Measurements from ENCODE around the gene ETF1. TPM values are rescaled to one million over a fixed set of nuclear protein-coding genes. Genes with fewer than 3 reads are reported as not detected.
"Not testable (repeated sequence)": the region's sequence is repeated elsewhere in the genome, so short reads cannot be mapped to it uniquely, and the experiment has no call there.

Gene ETF1
- polyA plus RNA-seq, 3 donors, result 25.5 to 108 (median 96.0) TPM

DNA sequence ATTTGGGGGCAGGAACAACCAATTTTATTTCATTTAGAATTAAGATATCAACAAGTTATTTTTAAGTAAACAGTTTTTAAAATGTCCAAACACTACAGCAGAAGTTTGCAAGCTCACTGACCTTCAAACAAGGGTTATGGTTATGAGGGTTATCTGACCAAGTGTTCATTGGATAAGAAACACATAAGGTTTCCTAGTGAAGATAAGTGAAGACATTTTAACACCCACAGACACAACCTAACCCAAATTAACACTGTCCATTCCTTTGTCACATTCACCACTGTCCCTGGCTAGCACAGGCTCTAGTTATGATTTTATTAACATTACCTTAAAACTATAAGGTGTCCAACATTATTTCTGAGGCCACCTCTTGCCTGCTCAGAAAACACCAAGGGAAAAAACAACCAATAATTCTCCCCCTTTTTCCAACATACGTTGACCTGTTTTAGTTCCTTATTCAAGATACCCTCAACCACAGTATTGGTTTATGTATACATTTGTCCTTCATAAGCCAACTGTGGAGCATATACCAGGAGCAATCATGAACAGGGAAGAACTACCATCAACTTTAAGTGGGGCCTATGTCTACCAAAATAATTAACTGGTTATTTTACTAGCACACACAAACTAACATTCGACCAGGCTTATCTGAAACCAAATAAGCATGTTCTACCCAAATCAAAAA is 4.0 kb downstream of the ETF1 start:
- WGBS, 3 donors, result 45 to 58% (median 53%) methylated on average over 2 of the region's 2 CpGs
- no peak overlapping the region for H3K27ac ChIP-seq (ENCODE audit: low read depth, low read length)

- WGBS, 3 donors, result 46 to 77% (median 58%) methylated on average over 4 of the region's 4 CpGs
- H3K27ac ChIP-seq (ENCODE audit: low read depth, low read length), result no peak overlapping the region
These were observed 6.2 kb downstream of the ETF1 start for GRCh38 chr5:138536665-138537315.

DNA sequence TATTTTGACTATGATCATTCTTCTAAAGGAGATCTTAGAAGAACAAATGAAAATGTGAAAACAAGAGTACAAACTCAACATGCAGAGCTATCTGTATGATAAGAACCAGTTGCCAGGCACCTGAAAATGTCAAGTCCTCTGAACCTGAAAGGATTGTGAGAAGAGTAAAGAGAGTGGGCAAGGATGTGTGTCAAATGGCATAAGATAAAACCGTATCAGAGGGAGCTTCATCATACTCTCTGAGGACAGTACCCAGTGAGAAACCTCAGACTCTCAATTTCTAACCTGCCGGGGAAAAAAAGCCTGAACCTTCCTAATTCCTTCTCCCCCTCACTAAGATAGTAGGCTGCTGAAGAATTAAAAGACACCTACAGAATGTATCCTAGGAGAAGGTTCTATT is 6.8 kb downstream of the ETF1 start:
- no peak overlapping the region for H3K27ac ChIP-seq (ENCODE audit: low read depth, low read length)

DNA sequence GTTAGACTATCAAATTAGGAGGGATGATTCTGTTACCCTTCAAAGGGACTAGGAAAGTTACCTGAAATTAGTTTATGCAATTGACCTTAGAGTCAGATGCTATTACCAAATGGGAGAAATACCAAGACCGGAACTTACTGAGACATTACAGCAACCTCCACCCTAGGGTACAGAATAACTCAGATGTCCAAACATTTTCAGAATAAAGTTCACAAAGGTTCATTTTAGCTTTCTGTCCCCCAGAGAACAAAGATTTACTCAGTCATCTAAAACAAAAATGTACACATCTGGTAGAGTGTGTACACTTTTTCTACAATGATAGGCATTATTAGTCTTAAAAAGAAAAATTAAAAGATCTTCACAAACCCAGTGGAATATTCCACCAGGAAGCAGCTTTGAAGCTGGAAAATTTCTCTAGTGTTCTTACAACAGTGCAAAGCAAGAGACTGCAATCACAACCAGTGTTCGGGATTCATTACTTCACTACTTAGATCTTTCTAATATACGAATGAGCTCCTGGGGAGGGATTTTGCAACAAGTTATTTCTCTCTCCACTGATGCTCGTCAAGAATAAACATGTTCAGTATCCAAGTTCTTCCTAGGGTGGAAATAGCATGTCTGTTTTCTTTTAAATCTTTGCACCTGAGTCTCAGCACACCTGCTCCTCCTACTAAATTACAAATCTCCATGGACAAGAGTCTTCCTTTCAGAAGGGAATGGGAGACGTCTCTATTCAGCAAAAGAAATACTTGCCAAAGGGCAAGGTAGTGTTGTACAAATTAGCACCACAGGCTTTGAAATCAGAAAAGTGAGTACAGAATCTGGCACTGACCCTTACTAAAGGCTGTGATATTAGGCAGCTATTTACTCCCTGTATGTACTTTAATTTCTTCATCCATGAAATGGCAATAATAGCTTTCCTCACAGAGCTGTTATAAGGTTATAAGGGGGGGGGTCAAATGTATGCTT is 8.8 kb downstream of the ETF1 start:
- H3K27ac ChIP-seq (ENCODE audit: low read depth, low read length), result no peak overlapping the region
- WGBS, 3 donors, result 58 to 79% (median 66%) methylated on average over 5 of the region's 5 CpGs

More for the DNA sequence above, 6.8 kb downstream of the ETF1 start:
- WGBS, 3 donors, result 41 to 84% (median 77%) methylated on average over 2 of the region's 2 CpGs

DNA sequence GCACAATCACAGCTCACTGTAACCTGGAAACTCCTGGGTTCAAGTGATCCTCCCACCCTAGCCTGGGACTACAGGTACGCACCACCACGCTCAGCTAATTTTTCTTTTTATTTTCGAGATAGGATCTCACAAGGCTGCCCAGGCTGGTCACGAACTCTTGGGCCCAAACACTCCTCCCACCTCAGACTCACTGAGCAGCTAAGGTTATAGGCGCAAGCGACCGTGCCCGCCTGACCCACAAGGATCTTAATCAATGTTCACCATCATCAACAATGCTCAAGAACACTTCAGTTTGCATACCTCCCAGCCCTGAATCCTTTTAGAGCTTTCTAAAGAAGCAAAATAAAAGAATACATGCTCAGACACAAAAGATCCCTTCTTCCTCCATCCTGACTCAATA is 13.2 kb downstream of the ETF1 start:
- 95 to 96% (median 95%) methylated on average over 8 of the region's 8 CpGs for WGBS, 3 donors
- no peak overlapping the region for H3K27ac ChIP-seq (ENCODE audit: low read depth, low read length)

DNA sequence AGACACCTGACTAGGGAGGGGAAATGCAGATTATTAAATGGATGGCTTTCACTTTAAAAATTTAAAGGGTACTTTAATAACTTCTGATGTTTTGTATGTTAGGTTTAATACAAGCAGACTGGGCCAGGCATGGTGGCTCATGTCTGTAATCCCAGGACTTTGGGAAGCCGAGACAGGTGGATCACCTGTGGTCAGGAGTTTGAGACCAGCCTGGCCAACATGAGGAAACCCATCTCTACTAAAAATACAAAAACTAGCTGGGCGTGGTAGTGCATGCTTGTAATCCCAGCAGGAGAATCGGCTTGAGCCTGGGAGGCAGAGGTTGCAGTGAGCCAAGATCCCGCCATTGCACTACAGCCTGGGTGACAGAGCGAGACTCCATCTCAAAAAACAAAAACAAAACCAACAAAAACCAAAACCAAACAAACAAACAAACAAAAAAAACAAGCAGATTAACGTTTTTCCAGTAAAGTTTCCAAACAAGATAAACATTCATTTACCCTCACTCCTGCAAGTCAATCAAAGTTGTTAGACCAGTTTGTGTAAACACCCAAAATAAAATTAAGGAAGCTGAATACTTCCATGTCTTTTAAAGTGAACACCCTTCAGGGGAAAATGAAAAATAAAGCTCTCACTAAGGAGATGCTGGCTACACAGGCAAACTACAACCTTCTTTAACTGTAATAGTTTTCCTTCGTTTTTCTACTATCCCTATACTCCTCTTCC is 14.1 kb downstream of the ETF1 start:
- H3K27ac ChIP-seq (ENCODE audit: low read depth, low read length), result no peak overlapping the region
- WGBS, 3 donors, result 67 to 81% (median 81%) methylated on average over 7 of the region's 7 CpGs

- 46 to 76% (median 64%) methylated on average over 1 of the region's 1 CpG for WGBS, 3 donors
These were observed 14.8 kb downstream of the ETF1 start for GRCh38 chr5:138528208-138528607.

DNA sequence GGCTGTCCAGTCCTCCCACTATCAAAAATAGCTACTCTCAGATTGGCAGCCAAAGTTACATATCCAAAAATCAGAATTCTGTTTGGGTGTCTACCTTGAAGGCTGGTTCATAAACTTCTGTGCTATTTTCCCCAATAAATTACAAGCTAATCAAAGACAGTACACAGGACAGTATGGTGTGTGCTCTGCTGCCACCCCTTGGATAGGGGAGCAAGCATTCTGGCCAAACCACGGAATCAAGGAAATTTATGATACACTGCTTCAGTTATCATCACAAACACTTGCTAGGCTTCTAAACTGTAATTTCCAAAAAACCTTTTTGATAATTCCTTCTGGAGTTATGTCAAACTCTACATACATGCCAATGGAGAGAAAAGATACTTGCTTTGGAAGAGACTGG is 15.9 kb downstream of the ETF1 start:
- WGBS, 3 donors, result 50 to 59% (median 50%) methylated on average over 1 of the region's 1 CpG

More at GRCh38 chr5:138528208-138528607, 14.8 kb downstream of the ETF1 start:
- H3K27ac ChIP-seq (ENCODE audit: low read depth, low read length), result no peak overlapping the region

GRCh38 chr5:138523406-138523805 is 19.6 kb downstream of the ETF1 start:
- no peak overlapping the region for H3K27ac ChIP-seq (ENCODE audit: low read depth, low read length)
- WGBS, 3 donors, result 94 to 95% (median 95%) methylated on average over 5 of the region's 5 CpGs

More for the DNA sequence above, 15.9 kb downstream of the ETF1 start:
- H3K27ac ChIP-seq (ENCODE audit: low read depth, low read length), result no peak overlapping the region

GRCh38 chr5:138520971-138521370 is 22.1 kb downstream of the ETF1 start:
- 100% methylated on average over 1 of the region's 1 CpG for WGBS, 3 donors
- no peak overlapping the region for H3K27ac ChIP-seq (ENCODE audit: low read depth, low read length)

DNA sequence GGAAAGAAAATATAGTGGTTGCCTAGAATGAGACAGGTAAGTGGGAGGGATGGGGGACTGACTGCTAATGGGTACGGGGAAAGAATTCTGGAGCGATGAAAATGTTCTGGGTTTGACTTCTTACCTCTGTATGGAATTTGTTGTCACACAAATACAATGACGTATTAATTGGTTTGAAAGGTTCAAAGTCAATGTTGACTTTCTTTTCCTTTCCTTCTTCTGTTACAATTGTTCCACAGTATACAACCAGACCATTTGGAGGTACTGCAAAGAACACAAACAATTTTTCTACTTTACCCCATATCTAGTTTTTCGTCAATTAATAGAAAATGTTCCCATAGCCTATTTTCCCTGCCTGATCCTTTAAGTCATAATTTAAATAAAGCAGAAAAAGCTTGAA is 25.6 kb downstream of the ETF1 start:
- 83 to 95% (median 94%) methylated on average over 4 of the region's 4 CpGs for WGBS, 3 donors
- H3K27ac ChIP-seq (ENCODE audit: low read depth, low read length), result no peak overlapping the region

DNA sequence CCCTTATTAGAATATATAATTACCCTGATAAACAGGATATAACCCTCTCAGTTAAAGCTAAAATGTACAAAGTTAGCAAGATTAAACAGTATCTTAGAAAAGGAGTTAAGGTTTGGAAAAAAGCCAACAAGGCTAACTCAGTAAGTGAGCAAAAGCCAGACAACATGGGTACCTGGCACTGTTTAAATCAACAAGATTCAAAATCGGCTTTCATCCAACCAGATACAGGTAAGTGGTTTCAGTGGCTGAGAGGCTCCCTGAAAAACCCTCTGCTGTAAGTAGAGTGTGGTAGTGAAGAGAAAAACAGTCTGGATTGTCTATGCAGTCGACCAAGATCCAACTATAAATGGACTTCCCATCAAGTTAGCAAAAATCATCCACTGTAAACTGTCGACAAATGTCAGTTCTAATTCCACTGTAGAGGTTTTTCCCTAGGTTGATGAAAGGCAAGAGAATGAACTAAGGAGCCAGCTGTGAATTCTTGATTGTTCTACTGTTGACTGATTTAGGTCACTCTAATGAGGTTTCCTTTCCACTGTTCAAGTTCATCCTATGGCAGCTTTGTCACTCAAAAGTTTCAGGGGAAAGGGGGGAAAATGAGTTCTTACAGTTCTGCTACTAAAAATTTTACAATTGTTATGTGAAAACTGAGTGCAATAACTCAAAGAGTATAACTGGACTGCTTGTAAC is 27.3 kb downstream of the ETF1 start:
- WGBS, 3 donors, result 77 to 91% (median 91%) methylated on average over 3 of the region's 3 CpGs
- H3K27ac ChIP-seq (ENCODE audit: low read depth, low read length), result no peak overlapping the region

- H3K27ac ChIP-seq (ENCODE audit: low read depth, low read length), result no peak overlapping the region
- WGBS, 3 donors, result 94 to 100% (median 100%) methylated on average over 1 of the region's 1 CpG
These were observed 29.0 kb downstream of the ETF1 start for GRCh38 chr5:138514021-138514420.

DNA sequence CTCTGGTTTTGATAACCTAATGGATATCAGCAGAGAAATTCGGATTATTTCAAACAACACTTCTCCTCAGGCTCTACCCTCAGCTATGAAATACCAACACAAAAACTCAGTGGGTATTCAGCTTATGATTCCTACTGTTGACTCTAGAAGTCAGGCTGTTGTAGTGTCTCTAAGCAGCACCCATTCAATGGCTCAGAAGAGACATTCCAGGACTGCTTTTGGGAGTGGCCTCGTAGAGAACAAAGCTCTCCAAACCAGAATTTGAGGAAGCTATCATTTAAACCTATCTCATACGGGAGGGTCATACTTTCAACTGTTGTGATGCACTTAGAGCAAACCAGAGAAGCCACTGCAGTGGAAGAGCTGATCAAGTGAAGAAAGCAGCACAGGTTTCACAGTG is 34.1 kb downstream of the ETF1 start:
- WGBS, 3 donors, result 66 to 75% (median 74%) methylated on average over 3 of the region's 3 CpGs
- no peak overlapping the region for H3K27ac ChIP-seq (ENCODE audit: low read depth, low read length)

DNA sequence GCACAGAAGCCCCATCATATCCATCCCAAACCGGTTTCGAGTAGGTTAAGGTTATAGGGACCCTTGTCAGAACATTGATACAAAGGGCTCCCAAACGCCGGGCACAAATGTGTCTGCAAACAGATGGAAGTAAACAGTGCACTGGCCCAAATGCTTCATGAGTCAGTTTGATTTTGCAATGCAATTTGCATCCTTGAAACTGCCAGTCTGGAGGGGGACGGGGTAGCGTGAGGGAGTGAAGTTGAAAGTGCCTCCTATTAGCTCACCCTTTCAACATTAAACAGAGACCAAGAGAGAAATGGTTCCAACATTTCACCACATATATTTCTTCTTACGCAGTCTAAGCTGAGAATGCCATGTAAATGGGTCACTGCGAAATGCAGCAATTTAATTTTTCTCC is 35.6 kb downstream of the ETF1 start:
- H3K27ac ChIP-seq (ENCODE audit: low read depth, low read length), result not testable (repeated sequence)
- WGBS, 3 donors, result 58 to 84% (median 65%) methylated on average over 8 of the region's 8 CpGs

GRCh38 chr5:138506370-138507306 is 36.4 kb downstream of the ETF1 start:
- 85 to 88% (median 87%) methylated on average over 10 of the region's 10 CpGs for WGBS, 3 donors
- no peak overlapping the region for H3K27ac ChIP-seq (ENCODE audit: low read depth, low read length)

DNA sequence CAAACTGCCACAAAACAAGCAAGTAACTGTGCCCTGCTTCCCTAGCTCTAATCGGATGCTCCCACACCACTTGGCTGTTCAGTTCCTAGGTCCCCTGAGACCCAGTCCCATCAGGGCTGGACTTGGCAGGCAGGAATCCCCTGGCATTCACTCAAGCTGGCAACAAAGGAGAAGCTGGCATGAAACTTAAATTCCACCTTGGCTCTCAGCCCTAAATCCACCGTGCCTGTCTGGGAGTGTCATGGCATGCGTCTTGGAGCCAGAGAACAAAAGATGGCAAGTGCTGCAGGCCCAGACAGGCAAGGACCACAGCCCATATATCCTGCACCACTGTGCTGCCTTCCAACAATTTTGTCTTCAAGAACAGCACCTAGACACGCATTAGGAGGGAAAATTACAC is 38.2 kb downstream of the ETF1 start:
- no peak overlapping the region for H3K27ac ChIP-seq (ENCODE audit: low read depth, low read length)
- 21 to 53% (median 50%) methylated on average over 4 of the region's 4 CpGs for WGBS, 3 donors
